BJ (cell line): ENCODE results near the gene PALS2. TPM values are rescaled to one million over a fixed set of nuclear protein-coding genes. Genes with fewer than 3 reads are reported as not detected.

Experiments
- CTCF ChIA-PET: fragments of 350-600 bp; formaldehyde crosslinking; extraction: SDS; loops from one replicate; lab custom pipeline; 2021; ENCODE audit warnings: antibody characterized with exemption, inconsistent platforms; lab: Yijun Ruan, JAX
- POLR2A ChIA-PET: fragments of 300-600 bp; sonication (Branson Sonifier 250); formaldehyde crosslinking; extraction: SDS; loops from one replicate; lab custom pipeline; 2021; ENCODE audit warnings: antibody characterized with exemption; lab: Charles Lee
- DNase-seq: peaks from one replicate; pipeline ENCODE4 v3.0.0-alpha.2; 2011; ENCODE audit warnings: low read depth
- H3K27me3 ChIP-seq: 2 replicates; pipeline ENCODE4 v1.6.0; 2011; ENCODE audit warnings: low read length; ENCODE audit not compliant: control insufficient read depth, insufficient read depth
- H3K36me3 ChIP-seq: 2 replicates; pipeline ENCODE4 v1.5.1; 2011; ENCODE audit warnings: low read length; ENCODE audit not compliant: control insufficient read depth, insufficient read depth
- H3K4me3 ChIP-seq: 2 replicates; pipeline ENCODE4 v1.5.1; 2011; ENCODE audit warnings: low read depth, mild to moderate bottlenecking, control low read depth, low read length
- polyA plus RNA-seq: library from polyadenylated mRNA; depleted of rRNA; stranded (reverse); fragments of >200 nt; gene quantifications from 2 replicates; pipeline ENCODE4 v1.2.3, GENCODE V29; 2011
- TF ChIP-seq, protein P1 (sequence below): IDR thresholded peaks from 2 replicates; pipeline ENCODE4 v1.5.1; 2011; ENCODE audit warnings: low read depth, mild to moderate bottlenecking, control low read depth, inconsistent platforms, low read length, moderate library complexity; ENCODE audit not compliant: insufficient read depth

The PALS2 gene
- polyA plus RNA-seq, 1 experiment: 2.7 TPM

GRCh38 chr7:24548390-24548789 is 24.9 kb upstream of the PALS2 start:
- H3K27me3 ChIP-seq: peaks cover 2% of the 10 kb centered on the region
- H3K36me3 ChIP-seq: no peaks in the 10 kb centered on the region
- TF ChIP-seq, protein P1, sequence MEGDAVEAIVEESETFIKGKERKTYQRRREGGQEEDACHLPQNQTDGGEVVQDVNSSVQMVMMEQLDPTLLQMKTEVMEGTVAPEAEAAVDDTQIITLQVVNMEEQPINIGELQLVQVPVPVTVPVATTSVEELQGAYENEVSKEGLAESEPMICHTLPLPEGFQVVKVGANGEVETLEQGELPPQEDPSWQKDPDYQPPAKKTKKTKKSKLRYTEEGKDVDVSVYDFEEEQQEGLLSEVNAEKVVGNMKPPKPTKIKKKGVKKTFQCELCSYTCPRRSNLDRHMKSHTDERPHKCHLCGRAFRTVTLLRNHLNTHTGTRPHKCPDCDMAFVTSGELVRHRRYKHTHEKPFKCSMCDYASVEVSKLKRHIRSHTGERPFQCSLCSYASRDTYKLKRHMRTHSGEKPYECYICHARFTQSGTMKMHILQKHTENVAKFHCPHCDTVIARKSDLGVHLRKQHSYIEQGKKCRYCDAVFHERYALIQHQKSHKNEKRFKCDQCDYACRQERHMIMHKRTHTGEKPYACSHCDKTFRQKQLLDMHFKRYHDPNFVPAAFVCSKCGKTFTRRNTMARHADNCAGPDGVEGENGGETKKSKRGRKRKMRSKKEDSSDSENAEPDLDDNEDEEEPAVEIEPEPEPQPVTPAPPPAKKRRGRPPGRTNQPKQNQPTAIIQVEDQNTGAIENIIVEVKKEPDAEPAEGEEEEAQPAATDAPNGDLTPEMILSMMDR: no peak
- POLR2A ChIA-PET: no interaction called here
- CTCF ChIA-PET: no interaction called here
- DNase-seq: no peak
- no peak overlapping the region for H3K4me3 ChIP-seq

- ChIA-PET POLR2A (no interaction called here), CTCF (interaction anchor here (0.8 kb wide), 1 partner anchor 422 kb away, joined by 4 read pairs; no protein-coding TSS in a partner anchor)
- H3K4me3 ChIP-seq: no peak overlapping the region
- TF ChIP-seq, protein P1: no peak
- H3K27me3 ChIP-seq: peaks cover 2% of the 10 kb centered on the region
- no peaks in the 10 kb centered on the region for H3K36me3 ChIP-seq
- DNase-seq: no peak
These were observed 23.3 kb upstream of the PALS2 start for GRCh38 chr7:24549991-24550390.

GRCh38 chr7:24555184-24555583 is 18.1 kb upstream of the PALS2 start:
- DNase-seq: no peak
- H3K36me3 ChIP-seq: no peaks in the 10 kb centered on the region
- ChIA-PET CTCF (no interaction called here), POLR2A (no interaction called here)
- TF ChIP-seq, protein P1: no peak
- H3K4me3 ChIP-seq: no peak overlapping the region
- peaks cover 2% of the 10 kb centered on the region for H3K27me3 ChIP-seq

DNA sequence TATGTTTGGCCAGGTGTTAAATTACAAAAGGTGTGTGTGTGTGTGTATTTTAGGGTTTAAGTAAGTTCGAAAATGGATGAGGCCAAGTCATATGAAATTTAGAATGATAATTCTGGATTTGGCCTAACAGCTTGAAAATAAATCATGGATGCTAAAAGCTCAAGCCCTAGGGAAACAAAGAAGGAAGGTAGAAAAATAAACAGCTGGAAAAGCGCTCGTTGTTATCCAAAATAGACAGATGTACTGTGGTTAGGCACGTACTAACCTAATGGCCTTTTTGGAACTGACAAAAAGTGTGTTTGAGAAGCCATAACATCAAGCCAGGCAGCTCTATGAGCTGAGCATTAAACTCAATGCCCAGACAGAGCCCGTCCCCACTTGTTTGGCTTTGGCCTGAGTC is 17.5 kb upstream of the PALS2 start:
- Histone ChIP-seq H3K27me3 (peaks cover 2% of the 10 kb centered on the region), H3K36me3 (no peaks in the 10 kb centered on the region), H3K4me3 (no peak overlapping the region)
- CTCF ChIA-PET: no interaction called here
- DNase-seq: no peak
- TF ChIP-seq, protein P1: no peak
- POLR2A ChIA-PET: no interaction called here

DNA sequence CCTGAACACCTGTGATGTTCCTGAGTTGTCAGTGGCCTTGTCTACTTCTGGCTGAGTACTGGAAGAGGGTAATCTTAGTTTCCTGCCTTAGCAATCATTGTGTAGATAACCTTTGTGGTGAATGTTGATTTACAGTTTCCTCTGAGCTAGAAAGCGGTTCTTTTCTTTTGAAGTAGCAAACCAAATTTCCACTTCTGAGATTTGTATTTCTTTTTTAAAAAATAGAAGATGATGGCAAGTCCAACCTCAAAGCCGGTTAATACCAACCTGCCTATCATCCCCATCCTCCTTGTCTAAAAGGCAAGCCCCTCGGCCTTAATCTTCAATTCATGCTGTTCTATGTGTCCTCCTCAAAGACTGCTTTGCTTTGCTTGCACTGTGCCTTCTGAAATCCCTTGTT is 12.5 kb upstream of the PALS2 start:
- CTCF ChIA-PET: no interaction called here
- Histone ChIP-seq H3K4me3 (no peak overlapping the region), H3K36me3 (no peaks in the 10 kb centered on the region), H3K27me3 (no peaks in the 10 kb centered on the region)
- TF ChIP-seq, protein P1: no peak
- POLR2A ChIA-PET: no interaction called here
- no peak for DNase-seq
